GM18520 (cell line): ENCODE results near the gene TPGS2.
A peak's percentile ranks its signal among the peaks of the same experiment; 100 is the strongest.
"Not testable (repeated sequence)": the region's sequence is repeated elsewhere in the genome, so short reads cannot be mapped to it uniquely, and the experiment has no call there.

Experiments used
- ATAC-seq: cut with Tn5 transposase; IDR thresholded peaks from one replicate; pipeline ENCODE4 v1.9.1; 2021; ENCODE audit not compliant: unreplicated experiment

The TPGS2 gene

GRCh38 chr18:36826556-36826955 is 2.2 kb downstream of the TPGS2 start:
- ATAC-seq: no peak

GRCh38 chr18:36825526-36825925 is 3.3 kb downstream of the TPGS2 start:
- ATAC-seq: no peak

GRCh38 chr18:36821681-36822080 is 7.1 kb downstream of the TPGS2 start:
- no peak for ATAC-seq

GRCh38 chr18:36819621-36820020 is 9.2 kb downstream of the TPGS2 start:
- no peak for ATAC-seq

GRCh38 chr18:36818652-36819051 is 10.2 kb downstream of the TPGS2 start:
- ATAC-seq: no peak

GRCh38 chr18:36817039-36817438 is 11.8 kb downstream of the TPGS2 start:
- ATAC-seq: no peak

GRCh38 chr18:36816096-36816495 is 12.7 kb downstream of the TPGS2 start:
- ATAC-seq: not testable (repeated sequence)

- ATAC-seq: no peak
Observed at GRCh38 chr18:36814994-36815393, 13.8 kb downstream of the TPGS2 start.

GRCh38 chr18:36813824-36814223 is 15.0 kb downstream of the TPGS2 start:
- no peak for ATAC-seq

- ATAC-seq: no peak
Observed at GRCh38 chr18:36813101-36813775, 15.6 kb downstream of the TPGS2 start.

GRCh38 chr18:36812678-36813077 is 16.1 kb downstream of the TPGS2 start:
- no peak for ATAC-seq

GRCh38 chr18:36811955-36812354 is 16.8 kb downstream of the TPGS2 start:
- no peak for ATAC-seq

GRCh38 chr18:36811430-36811829 is 17.4 kb downstream of the TPGS2 start:
- no peak for ATAC-seq

GRCh38 chr18:36809590-36810381 is 19.0 kb downstream of the TPGS2 start:
- peak; percentile 81 for ATAC-seq

GRCh38 chr18:36808681-36809080 is 20.1 kb downstream of the TPGS2 start:
- ATAC-seq: no peak

GRCh38 chr18:36805105-36805504 is 23.7 kb downstream of the TPGS2 start:
- no peak for ATAC-seq

- ATAC-seq: no peak
Observed at GRCh38 chr18:36798738-36799473, 29.9 kb downstream of the TPGS2 start.

- ATAC-seq: no peak
Observed at GRCh38 chr18:36792634-36793283, 36.0 kb downstream of the TPGS2 start.

- ATAC-seq: no peak
Observed at GRCh38 chr18:36786686-36787085, 42.1 kb downstream of the TPGS2 start.

- no peak for ATAC-seq
Observed at GRCh38 chr18:36783792-36784191, 45.0 kb downstream of the TPGS2 start.

GRCh38 chr18:36782710-36783109 is 46.1 kb downstream of the TPGS2 start:
- no peak for ATAC-seq
